AG04450 (cell line): Measurements from ENCODE around the gene IQCE. TPM values are rescaled to one million over a fixed set of nuclear protein-coding genes. Genes with fewer than 3 reads are reported as not detected.

Experiments
- CTCF ChIA-PET: fragments of 300-600, 350-600 bp; formaldehyde crosslinking; extraction: SDS; loops from one replicate; lab custom pipeline; 2022; ENCODE audit warnings: antibody characterized with exemption, inconsistent platforms; lab: Charles Lee
- POLR2A ChIA-PET: fragments of 350-600 bp; formaldehyde crosslinking; extraction: SDS; loops from one replicate; lab custom pipeline; 2021; ENCODE audit warnings: antibody characterized with exemption, inconsistent platforms; lab: Yijun Ruan, JAX
- DNase-seq: peaks from one replicate; pipeline ENCODE4 v3.0.0-alpha.2; 2011; ENCODE audit warnings: low read depth, low spot score
- H3K27ac ChIP-seq: one replicate; pipeline ENCODE4 v1.5.1; 2012; ENCODE audit warnings: low read depth, low read length, control low read depth
- H3K27me3 ChIP-seq: one replicate; pipeline ENCODE4 v1.6.0; 2012; ENCODE audit warnings: low read length; ENCODE audit not compliant: control insufficient read depth, insufficient read depth
- H3K4me3 ChIP-seq: 2 replicates; pipeline ENCODE4 v1.5.1; 2011; ENCODE audit warnings: mild to moderate bottlenecking, low read depth, low read length, control low read depth
- H3K9me3 ChIP-seq: 2 replicates; pipeline ENCODE4 v1.5.1; 2012; ENCODE audit warnings: low read length; ENCODE audit not compliant: control insufficient read depth, insufficient read depth
- CTCF ChIP-seq: IDR thresholded peaks from 2 replicates; pipeline ENCODE4 v1.5.1; 2011; ENCODE audit warnings: low read depth, low read length, control low read depth, inconsistent platforms
- polyA plus RNA-seq: library from polyadenylated mRNA; depleted of rRNA; stranded (reverse); fragments of >200 nt; gene quantifications from 2 replicates; pipeline ENCODE4 v1.2.3, GENCODE V29; 2011

IQCE gene
- polyA plus RNA-seq, 1 experiment: 6.8 TPM

- H3K4me3 ChIP-seq: no peak overlapping the region
- H3K27ac ChIP-seq: no peak overlapping the region
- no peak for DNase-seq
- ChIA-PET POLR2A (interaction anchor here (0.7 kb wide), 1 partner anchor 57 kb away, joined by 4 read pairs; no protein-coding TSS in a partner anchor), CTCF (no interaction called here)
- no peaks in the 10 kb centered on the region for H3K27me3 ChIP-seq
- no peak for TF ChIP-seq CTCF
- H3K9me3 ChIP-seq: no peaks in the 10 kb centered on the region; the same call in 1 of the 2 replicates
Measured at GRCh38 chr7:2622869-2623697, 64.3 kb downstream of the IQCE start.

- DNase-seq: no peak
- no peaks in the 10 kb centered on the region for H3K27me3 ChIP-seq
- H3K27ac ChIP-seq: no peak overlapping the region
- TF ChIP-seq CTCF: no peak
- POLR2A ChIA-PET: no interaction called here
- H3K9me3 ChIP-seq: no peaks in the 10 kb centered on the region; the same call in 1 of the 2 replicates
- CTCF ChIA-PET: no interaction called here
- no peak overlapping the region for H3K4me3 ChIP-seq
Measured at GRCh38 chr7:2623698-2624014, 64.9 kb downstream of the IQCE start.

DNA sequence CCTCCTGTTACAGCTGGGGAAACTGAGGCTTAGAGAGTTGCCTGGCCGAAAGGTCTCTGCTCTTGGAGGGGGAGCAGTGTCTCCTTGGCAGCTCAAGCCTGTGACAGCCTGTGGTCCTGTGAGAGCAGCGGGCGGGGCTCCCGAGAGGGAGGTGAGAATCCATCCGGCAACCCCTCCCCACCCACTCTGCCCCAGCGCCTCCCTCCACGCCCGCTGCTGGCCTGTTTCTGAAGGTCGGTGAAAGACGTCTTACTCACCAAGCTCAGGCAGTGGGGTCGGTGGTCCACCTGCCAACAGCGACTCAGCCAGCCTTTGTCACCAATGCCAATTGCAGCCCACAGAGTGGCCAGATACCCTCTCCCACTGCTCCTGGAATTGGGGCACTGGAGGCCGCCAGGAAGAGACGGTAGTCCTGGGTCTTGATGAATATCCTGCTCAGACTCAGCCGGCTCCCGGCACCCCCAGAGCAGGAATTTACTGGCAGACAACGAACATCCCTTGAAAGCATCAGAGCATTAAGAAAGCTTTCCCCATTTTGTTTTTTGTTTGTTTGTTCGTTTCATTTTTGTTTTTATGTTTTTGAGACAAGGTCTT, 65.6 kb downstream of the IQCE start:
- ChIA-PET CTCF (interaction anchor here (1.4 kb wide), 1 partner anchor 57 kb away, joined by 3 read pairs; no protein-coding TSS in a partner anchor), POLR2A (interaction anchor here (1.0 kb wide), 1 partner anchor 17 kb away, joined by 3 read pairs; no protein-coding TSS in a partner anchor)
- Histone ChIP-seq H3K27ac (peak overlapping the region; percentile 65), H3K4me3 (no peak overlapping the region), H3K27me3 (no peaks in the 10 kb centered on the region), H3K9me3 (no peaks in the 10 kb centered on the region; the same call in 1 of the 2 replicates)
- TF ChIP-seq CTCF: no peak
- DNase-seq: no peak

DNA sequence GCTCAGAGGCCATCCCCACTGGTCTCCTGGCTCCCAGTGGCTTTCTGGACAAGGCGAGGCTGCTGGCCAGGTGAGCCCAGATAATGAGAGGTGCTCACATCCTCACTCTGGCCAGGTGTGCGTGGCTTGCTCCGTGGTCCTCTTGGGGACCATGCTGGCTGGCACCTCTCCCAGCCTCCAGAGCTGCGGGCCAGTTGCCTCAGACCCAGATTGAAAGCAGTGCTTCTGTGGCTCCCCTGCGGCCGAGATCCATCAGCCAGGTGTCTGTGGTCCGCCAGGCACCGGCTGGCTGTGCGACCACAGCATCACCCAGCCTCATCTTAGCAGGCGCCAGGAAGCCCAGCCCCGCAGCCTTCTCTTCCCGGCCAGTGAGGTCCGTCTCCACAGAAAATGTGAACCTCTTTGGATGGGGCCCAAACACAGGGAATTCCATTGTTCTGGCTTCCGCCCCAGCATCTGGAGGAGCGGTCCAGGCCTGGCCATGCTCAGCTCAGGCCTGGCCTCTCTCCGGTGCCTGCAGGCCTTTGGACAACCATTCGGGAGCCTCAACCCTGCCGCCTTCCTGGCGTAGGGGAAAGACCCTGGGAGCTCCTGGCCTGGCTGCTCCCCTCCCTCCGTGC, 67.8 kb downstream of the IQCE start:
- no peak for DNase-seq
- CTCF ChIA-PET: no interaction called here
- TF ChIP-seq CTCF: no peak
- H3K27me3 ChIP-seq: no peaks in the 10 kb centered on the region
- H3K4me3 ChIP-seq: no peak overlapping the region
- H3K27ac ChIP-seq: peak overlapping the region; percentile 52
- POLR2A ChIA-PET: no interaction called here
- H3K9me3 ChIP-seq: no peaks in the 10 kb centered on the region; the same call in 1 of the 2 replicates
